ENCODE data around the gene FTO.

Gene FTO

GRCh38 chr16:53755026-53755910 is 51.3 kb downstream of the FTO start:
- no peak for DNase-seq (ENCODE audit: low spot score)

- no peak for DNase-seq (ENCODE audit: low spot score)
These were observed 52.5 kb downstream of the FTO start for GRCh38 chr16:53756275-53756996.

GRCh38 chr16:53757971-53758609 is 54.1 kb downstream of the FTO start:
- no peak for DNase-seq (ENCODE audit: low spot score)

- DNase-seq (ENCODE audit: low spot score): no peak
These were observed 58.2 kb downstream of the FTO start for GRCh38 chr16:53761962-53762703.

GRCh38 chr16:53766304-53767016 is 62.5 kb downstream of the FTO start:
- no peak for DNase-seq (ENCODE audit: low spot score)

GRCh38 chr16:53768167-53768566 is 64.2 kb downstream of the FTO start:
- no peak for DNase-seq (ENCODE audit: low spot score)

GRCh38 chr16:53768593-53768992 is 64.6 kb downstream of the FTO start:
- no peak for DNase-seq (ENCODE audit: low spot score)

GRCh38 chr16:53769185-53769584 is 65.2 kb downstream of the FTO start:
- no peak for DNase-seq (ENCODE audit: low spot score)

- DNase-seq (ENCODE audit: low spot score): no peak
These were observed 65.8 kb downstream of the FTO start for GRCh38 chr16:53769787-53770186.

- no peak for DNase-seq (ENCODE audit: low spot score)
These were observed 66.7 kb downstream of the FTO start for GRCh38 chr16:53770641-53771040.

- DNase-seq (ENCODE audit: low spot score): no peak
These were observed 67.9 kb downstream of the FTO start for GRCh38 chr16:53771655-53772497.

GRCh38 chr16:53773150-53773846 is 69.3 kb downstream of the FTO start:
- DNase-seq (ENCODE audit: low spot score): no peak

- DNase-seq (ENCODE audit: low spot score): no peak
These were observed 69.9 kb downstream of the FTO start for GRCh38 chr16:53773881-53774280.

GRCh38 chr16:53775106-53775820 is 71.3 kb downstream of the FTO start:
- no peak for DNase-seq (ENCODE audit: low spot score)

- DNase-seq (ENCODE audit: low spot score): no peak
These were observed 72.0 kb downstream of the FTO start for GRCh38 chr16:53775821-53776431.

- DNase-seq (ENCODE audit: low spot score): no peak
These were observed 75.2 kb downstream of the FTO start for GRCh38 chr16:53779186-53779585.

- DNase-seq (ENCODE audit: low spot score): no peak
These were observed 76.1 kb downstream of the FTO start for GRCh38 chr16:53780051-53780450.

- no peak for DNase-seq (ENCODE audit: low spot score)
These were observed 77.2 kb downstream of the FTO start for GRCh38 chr16:53781023-53781605.
